GM18868 (cell line): ENCODE data around the gene ZFP36.

Source experiments
- ATAC-seq: cut with Tn5 transposase; IDR thresholded peaks from one replicate; pipeline ENCODE4 v1.9.1; 2021; ENCODE audit warnings: mild to moderate bottlenecking, moderate library complexity; ENCODE audit not compliant: unreplicated experiment

ZFP36 gene

GRCh38 chr19:39415111-39416046, 8.7 kb downstream of the ZFP36 start:
- ATAC-seq = no peak

GRCh38 chr19:39416152-39417120, 9.8 kb downstream of the ZFP36 start:
- no peak for ATAC-seq

- ATAC-seq = no peak
Measured at GRCh38 chr19:39417463-39418181, 11.0 kb downstream of the ZFP36 start.

- ATAC-seq = no peak
Measured at GRCh38 chr19:39419003-39419402, 12.4 kb downstream of the ZFP36 start.

- ATAC-seq = no peak
Measured at GRCh38 chr19:39420769-39421168, 14.1 kb downstream of the ZFP36 start.

GRCh38 chr19:39422020-39422419, 15.4 kb downstream of the ZFP36 start:
- ATAC-seq = no peak

GRCh38 chr19:39423258-39424086, 16.8 kb downstream of the ZFP36 start:
- no peak for ATAC-seq

- no peak for ATAC-seq
Measured at GRCh38 chr19:39424934-39425333, 18.3 kb downstream of the ZFP36 start.

- no peak for ATAC-seq
Measured at GRCh38 chr19:39425744-39426143, 19.1 kb downstream of the ZFP36 start.

- no peak for ATAC-seq
Measured at GRCh38 chr19:39426170-39426569, 19.5 kb downstream of the ZFP36 start.

GRCh38 chr19:39427707-39428106, 21.1 kb downstream of the ZFP36 start:
- ATAC-seq = no peak

GRCh38 chr19:39428283-39429112, 21.9 kb downstream of the ZFP36 start:
- no peak for ATAC-seq

- ATAC-seq = no peak
Measured at GRCh38 chr19:39430675-39431593, 24.3 kb downstream of the ZFP36 start.

GRCh38 chr19:39432677-39433025, 26.0 kb downstream of the ZFP36 start:
- ATAC-seq = no peak

- no peak for ATAC-seq
Measured at GRCh38 chr19:39433480-39434079, 26.9 kb downstream of the ZFP36 start.

GRCh38 chr19:39434123-39435076, 27.8 kb downstream of the ZFP36 start:
- no peak for ATAC-seq
